NCI-H524 (cell line): ENCODE measurements around the gene ZNF311.
"Not testable (repeated sequence)": the region's sequence is repeated elsewhere in the genome, so short reads cannot be mapped to it uniquely, and the experiment has no call there.

Source experiments
- DNase-seq, 2 experiments: peaks; one replicate each; lab custom pipeline; 2025; lab: John Stamatoyannopoulos, UW

ZNF311 gene

DNA sequence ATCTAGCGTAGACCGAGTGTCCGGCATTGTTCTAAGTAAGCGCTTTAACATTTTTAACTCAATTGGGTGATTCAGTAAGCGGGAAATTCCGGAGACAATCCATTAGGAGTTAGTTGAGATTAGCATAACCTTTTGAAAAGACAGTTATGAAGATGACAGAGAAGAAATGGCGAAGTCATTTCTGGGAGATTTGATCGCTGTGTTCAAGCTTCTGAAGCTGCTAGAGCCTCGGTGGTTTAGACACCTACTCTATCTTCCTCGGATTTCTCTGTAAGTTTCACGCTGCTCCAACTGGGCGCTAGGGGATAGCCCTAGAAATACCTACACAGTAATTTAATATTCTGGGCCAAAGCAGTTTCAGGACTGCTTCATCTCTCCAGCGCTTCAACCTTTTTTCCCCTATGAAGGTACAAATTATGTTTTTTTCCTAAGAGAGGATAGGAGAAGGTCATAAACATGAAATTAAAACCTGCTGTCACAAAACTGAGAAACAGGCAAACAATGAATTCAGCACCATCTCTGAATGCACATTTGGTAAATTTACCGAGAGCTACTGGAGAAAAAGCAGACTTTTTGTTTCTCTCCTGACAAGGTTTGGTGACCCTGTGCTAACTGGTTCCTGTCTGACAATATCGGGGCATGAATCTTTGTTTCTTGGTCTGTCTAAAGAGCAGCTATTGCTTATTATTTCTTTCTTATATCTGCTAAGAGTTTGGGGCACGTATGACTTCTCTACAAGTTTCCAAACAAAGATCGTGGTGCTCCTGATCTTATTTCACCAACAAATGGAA lies 22.4 kb downstream of the ZNF311 start:
- DNase-seq: peak; percentile 29 to 77

DNA sequence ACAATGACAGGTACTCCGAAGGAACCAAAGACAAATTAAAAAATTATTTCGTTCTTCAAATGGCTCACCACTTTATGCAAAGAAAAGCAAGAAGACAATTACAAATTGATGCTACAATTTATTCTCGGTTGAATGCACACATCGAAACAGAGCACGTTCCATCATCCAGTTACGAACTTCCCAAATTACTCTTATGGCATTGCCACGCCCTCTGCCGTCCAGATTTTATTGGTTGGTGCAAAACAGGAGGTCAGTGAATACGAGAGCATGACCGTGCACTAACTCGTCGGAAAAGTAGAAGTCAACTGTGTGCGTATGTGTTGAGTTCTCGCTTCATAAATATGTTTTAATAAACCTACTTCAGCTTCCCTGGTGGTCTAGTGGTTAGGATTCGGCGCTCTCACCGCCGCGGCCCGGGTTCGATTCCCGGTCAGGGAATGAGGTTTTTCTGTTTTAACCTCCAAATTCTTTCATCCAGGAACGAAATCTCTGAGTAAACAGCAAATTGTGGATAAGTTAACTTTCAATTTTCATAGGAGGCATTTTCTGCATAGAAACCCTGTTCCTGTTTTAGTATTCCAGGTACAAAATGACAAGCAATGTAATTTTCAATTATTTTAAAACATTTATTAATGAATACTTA lies 23.2 kb downstream of the ZNF311 start:
- DNase-seq: peak; percentile 86 to 88

DNA sequence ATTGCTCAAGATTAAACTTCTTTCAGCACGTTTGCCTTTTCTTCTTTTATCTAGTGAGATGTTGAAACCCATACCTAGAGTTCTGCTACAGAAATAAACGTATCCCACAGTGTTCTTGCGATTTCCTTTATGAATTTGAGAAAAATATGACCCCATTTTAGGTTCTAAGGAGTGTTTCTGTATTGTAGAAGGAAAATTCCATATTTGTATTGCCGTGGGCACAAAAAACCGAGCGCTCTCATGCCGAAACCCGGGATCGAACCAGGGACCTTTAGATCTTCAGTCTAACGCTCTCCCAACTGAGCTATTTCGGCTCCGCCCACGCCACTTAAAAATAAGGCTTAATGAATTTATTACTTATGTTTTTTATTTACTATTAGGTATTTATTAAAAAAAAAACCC lies 23.7 kb downstream of the ZNF311 start:
- DNase-seq: peak; percentile 65 to 82

DNA sequence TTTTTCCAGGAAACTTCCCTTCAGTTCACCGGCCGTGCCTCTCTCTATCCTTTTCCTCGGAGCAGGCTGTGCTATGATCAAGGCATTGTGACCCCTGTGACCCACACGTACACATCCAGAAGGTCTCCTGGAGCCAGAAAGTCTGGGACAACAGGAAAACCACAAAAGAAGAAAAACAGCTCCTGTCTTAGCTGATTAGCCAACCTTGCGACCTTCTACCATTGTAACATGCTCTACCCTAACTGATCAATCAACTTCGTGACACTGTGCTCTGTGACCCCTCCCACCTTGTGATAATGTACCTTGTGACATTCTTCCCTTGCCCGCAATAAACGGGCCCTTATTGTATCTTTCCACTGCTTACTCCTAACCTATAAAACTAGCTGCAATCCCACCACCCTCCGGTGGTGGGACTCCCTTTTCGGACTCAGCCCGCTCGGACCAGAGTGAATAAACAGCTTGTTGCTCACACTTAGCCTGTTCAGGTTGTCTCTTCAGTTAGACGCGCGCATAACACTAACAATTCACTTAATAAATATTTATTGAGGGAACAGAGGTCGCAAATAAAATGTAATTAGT lies 24.2 kb downstream of the ZNF311 start:
- peak; percentile 87 to 93 for DNase-seq

DNA sequence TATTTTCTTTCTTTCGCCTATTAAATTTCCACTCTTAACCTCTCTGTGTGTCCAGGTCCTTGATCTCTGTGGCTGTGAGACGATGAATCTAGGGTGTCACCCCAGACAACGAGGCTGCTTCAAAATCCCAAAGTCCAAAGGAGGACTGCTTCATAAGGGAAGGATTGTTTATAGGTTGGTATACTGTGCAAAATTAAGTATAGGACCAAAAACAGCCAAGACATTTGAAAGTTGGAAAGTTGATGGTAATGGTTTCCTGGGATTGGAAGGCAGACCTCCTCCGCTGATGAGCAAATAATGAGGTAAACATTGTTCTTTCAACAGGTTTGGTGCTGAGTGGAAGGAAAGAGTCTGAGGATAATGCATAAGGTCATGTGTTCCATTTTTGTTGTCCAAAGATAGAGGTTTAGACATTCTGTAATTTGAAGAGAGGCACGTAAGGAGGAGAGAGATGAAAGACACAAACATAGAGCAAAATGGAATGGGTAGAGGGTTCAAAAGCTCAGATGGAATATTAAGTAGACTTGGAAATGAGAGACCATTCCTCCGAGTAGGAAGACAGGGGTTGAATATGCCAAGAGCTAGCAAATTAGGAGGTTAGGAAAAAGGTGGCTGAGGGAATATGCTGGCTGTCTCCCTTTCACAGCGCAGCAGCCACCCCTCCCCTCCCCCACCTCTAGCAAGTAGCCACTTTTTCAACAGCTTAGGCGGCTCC lies 24.8 kb downstream of the ZNF311 start:
- peak in 1 of 2 experiments; percentile 28 for DNase-seq

DNA sequence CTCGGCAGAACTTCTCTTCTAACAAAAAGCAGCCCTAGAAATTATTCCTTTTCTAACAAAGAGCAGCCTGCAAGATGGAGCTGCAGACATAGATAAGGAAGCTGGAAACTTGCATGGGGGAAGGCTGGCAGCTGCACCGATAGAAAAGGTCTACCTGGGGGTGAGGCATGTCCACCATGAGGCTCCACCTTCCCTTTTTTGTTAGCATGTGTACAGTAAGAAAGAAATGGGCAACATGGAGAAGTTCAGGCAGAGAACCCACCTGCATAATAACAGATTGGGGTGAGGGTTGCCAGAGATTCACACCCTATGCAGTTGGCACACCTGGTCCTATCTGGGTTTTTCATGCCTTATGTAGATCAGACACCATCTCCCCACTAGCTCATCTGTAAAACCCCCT lies 25.4 kb downstream of the ZNF311 start:
- DNase-seq: no peak

DNA sequence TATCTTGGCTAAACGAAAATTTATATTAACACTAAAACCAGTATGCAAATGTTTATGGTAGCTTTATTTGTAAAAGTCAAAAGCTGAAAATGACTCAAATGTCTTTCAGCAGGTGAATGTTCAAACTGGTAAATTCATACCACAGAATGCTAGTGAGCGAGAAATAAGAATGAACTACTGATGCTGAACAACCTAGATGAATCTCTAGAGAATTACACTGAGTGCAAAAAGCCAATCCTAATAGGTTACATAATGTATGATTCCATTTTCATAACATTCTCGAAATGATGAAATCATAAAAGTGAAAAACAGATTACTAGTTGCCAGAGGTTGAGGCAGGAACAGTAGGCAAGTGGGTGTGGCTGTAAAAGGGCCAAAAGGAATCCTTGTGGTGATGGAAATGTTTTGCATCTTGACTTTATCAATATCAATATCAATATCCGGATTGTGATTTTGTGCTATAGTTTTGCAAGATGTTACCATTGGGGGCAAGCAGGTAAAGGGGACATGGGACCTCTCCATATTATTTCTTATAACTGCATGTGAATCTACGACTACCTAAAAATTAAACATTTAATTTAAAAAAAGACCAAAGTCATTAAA lies 26.1 kb downstream of the ZNF311 start:
- no peak for DNase-seq

DNA sequence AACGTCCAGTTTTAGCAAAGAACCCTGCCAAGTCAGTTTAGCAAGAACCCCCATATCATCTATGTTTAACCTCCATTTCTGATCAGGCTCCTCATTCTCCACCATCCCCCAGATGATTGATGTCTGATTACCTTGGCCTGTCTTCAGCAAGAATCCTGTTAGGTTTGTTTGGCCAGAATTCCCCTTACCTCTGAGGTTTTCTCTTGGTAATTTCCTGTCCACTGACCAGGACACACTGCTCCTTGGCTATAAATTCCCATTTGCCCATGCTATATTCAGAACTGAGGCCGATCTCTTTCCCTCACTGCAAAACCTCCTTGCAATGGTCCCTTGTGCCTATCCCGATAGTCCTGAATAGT lies 27.0 kb downstream of the ZNF311 start:
- no peak for DNase-seq

- no peak for DNase-seq
Observed at GRCh38 chr6:28977341-28978132, 27.6 kb downstream of the ZNF311 start.

DNA sequence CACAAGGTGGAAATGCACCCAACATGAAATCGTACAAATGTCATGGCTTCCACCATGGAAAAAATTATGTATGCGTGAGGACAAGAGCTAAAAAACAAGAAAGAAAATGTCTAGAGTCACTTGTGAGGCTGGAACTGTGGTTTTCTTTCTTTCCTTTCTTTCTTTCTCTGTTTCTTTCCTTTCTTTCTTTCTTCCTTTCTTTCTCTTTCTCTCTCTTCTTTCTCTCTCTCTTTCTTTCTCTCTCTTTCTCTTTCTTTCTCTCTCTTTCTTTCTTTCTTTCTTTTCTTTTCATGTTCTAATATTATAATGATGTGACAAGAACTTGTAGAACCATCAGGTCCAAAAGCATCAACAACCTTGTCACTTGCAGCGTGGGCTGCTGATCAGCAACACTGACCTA lies 28.4 kb downstream of the ZNF311 start:
- DNase-seq: no peak

DNA sequence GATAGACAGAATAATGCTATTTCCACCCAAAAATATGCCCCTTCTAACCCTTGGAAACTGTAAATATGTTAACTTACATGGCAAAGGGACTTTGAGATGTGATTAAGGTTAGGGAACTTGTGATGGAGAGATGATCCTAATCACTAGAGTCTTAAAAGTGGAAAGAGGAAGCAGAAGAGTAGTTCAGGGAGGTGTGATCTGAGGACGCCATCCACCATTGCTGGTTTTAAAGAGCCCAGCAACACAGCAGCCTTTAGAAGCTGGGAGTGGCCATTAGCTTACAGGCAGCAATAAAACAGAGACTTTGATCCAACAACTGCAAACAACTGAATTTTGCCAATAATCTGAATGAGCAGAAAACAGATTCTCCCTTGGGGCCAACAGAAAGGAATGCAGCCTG lies 30.6 kb downstream of the ZNF311 start:
- no peak for DNase-seq

DNA sequence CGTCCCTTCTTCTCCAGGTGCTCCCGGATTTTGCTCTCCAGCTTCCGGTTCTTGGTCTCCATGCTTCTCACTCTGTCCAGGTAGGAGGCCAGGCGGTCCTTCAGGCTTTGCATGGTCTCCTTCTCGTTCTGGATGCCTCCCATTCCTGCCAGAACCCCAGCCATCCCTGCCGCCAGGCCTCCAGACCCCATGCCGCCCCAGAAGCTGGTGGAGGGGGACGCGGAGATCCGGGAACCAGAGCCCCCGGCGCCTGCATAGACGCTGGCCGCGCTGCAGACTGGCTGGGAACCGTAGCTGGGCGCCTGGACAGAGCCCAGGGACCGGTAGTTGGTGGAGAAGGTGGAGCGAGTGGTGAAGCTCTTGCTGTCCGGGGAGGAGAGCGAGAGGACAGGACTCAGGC lies 35.1 kb downstream of the ZNF311 start:
- DNase-seq: not testable (repeated sequence)

DNA sequence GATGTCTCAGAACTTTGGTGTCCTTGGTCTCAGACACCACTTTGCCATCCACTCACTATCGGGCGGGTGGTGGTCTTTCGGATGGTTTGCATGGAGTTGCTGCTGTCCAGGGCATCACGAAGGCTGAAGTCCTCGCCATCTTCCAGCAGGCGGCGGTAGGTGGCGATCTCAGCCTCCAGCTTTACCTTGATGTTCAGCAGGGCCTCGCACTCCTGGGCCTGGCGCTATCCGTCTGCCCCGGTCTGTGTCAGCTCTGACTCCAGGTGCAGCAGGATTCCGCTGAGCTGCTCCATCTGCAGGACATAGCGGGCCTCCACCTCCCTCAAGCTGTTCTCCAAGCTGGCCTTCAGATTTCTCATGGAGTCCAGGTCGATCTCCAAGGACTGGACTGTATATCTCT lies 36.0 kb downstream of the ZNF311 start:
- no peak for DNase-seq

DNA sequence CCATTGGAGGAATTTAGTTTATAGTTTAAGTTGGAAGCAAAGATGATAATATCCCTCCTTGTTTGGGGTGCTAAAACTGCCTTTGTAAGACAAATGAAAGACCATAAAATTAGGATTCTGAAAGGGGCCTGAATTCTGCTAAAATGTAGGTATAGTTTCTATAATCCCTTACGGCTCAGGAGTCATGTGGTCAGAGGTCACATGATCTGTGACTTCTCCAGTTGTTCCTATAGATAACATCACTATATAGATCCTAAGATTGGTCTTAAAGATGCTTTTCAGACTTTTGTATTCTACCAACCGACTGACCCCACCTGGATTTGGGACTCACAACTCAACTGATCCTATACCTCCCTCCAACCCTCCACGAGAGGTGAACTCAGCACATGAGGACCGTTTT lies 36.6 kb downstream of the ZNF311 start:
- no peak for DNase-seq

GRCh38 chr6:28965706-28966105 lies 39.4 kb downstream of the ZNF311 start:
- DNase-seq: no peak

DNA sequence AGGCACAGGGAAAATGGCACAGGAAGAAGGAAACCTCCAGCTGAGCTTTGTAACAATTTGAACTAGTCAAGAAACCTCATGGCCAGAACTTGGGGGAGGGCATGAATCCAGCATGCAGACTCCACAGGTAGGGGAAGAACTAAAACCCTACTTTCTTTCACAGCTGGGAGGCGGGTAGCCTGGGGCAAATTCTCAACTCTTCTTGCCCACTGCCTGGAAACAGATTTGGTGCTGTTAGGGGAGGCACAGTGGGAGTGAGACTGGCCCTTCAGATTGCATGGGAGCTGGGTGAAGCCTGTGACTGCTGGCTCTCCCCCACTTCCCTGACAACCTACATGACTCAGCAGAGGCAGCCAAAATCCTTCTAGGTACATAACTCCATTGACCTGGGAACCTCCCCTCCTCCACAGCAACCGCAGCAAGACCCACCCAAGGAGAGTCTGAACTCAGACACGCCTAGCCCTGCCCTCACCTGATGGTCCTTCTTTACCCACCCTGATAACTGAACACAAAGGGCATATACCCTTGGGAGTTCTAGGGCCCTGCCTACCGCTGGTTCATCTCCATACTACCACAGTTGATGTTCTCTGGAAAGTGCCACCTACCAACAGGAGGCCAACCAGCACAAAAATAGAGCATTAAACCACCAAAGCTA lies 44.1 kb downstream of the ZNF311 start:
- DNase-seq: no peak

GRCh38 chr6:28958561-28959243 lies 46.4 kb downstream of the ZNF311 start:
- DNase-seq: not testable (repeated sequence)

GRCh38 chr6:28957795-28958314 lies 47.3 kb downstream of the ZNF311 start:
- DNase-seq: not testable (repeated sequence)

DNA sequence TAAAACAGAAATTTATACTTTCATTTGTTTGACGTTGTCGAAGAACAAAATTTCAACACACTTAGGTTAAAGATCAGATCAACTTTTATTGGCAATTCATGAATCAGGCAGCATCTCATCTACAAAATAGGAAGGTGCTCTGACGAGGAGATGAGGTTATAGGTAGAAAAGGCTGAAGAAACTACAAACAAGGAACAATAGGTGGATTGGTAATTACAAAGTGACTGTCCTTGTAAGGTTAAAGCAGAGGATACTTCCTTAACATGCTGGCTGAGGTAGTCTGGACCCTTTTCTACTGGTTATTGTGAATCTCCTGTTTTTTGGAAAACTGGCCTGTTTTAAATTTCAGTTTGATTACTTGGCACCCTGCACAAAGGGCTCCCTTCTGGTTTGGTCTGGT lies 48.8 kb downstream of the ZNF311 start:
- no peak for DNase-seq
